ENCODE data around the gene TBC1D4.
A peak's percentile ranks its signal among the peaks of the same experiment; 100 is the strongest.
"Not testable (repeated sequence)": the region's sequence is repeated elsewhere in the genome, so short reads cannot be mapped to it uniquely, and the experiment has no call there.

The TBC1D4 gene

DNA sequence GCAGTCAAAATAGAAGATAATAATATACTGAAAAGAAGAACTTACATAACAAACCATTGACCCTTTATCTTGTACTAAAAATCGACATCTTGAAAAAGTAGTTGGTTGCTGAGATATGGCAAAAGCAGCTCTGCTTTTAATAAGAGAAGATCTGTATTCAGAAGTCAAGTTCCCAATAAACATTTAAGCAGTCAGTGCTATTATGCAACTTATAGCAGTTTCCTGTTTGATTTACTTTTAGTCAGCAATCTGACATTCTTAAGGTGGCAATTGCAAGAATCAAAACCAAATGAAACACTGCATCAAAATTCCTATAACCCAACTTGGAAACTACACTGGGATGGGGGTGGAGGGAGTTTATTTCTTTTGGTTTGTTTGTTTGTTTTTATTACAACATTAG is 165.5 kb downstream of the TBC1D4 start:
- DNase-seq, result no peak

DNA sequence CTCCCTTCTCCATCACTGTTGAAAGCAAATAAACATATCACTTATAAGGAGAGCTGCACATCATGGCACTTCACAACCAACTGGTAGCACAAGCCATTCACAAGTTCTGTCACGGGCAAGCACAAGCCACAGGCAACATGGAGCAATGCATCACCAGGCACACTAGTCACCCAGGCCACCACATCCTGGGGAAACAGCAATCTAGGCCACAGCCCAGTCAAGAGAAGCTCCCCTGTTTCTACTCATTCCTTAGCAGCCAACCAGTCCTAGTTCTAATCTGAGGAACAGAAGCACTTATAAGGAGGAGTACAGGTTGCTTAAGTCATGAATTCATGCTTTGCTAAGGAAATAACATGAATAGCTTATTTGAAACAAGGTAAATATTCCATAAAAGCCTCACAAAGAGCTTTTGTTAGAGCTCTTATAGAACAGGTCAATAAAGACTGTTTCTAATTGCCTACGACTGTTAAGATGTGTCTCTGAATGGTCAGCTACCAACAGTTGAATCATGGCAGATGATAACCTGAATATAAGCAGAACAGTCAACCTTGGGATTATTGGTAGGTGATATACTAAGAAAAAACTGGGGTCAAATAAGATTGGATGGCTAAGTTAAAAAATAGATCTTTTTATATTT is 169.0 kb downstream of the TBC1D4 start:
- DNase-seq, result no peak

DNA sequence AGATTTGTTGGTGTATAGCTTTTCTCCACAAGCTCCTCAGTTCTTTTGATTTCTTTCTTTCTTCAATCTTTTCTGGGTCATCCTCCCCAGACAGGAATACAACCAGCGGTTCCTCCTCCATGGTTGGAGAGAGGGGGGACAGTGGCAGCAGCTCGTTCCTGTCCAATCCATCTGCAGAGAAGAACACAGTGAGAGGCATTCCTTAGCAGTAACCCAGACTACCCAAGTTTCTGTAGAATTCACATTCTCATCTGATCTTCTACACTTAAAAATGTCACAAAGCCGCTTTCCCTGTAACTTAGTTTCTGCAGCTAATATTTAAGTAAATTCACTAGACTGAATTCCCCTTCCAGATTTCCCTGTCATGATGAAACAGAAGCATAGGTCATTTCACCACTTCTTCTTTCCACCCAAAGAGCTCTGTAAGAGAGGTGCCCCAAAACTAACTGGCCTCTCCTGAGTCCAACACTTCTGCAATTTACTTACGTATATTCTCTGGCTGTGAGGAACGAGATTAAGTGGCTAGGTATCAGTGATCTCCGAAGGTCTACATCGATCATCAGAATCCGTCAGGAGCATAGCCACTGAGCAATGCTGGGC is 171.9 kb downstream of the TBC1D4 start:
- no peak for DNase-seq

DNA sequence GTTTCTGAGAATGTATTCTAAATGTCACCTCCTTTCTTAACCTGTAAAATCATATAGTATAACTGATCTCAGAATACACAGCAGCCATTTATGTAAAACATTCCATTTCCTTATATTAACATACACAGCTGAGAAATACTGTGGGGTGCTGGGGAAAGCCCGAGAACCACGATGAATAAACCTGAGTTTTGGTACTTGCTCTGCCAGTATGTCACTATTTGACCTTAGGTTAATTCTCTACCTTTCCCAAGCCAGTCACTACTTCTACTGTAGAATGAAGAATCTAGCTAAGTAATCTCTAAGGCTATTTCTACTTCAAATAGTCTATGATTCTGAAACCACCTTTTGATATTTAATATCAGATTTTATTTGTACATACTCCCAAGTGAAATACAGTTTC is 173.7 kb downstream of the TBC1D4 start:
- no peak for DNase-seq

DNA sequence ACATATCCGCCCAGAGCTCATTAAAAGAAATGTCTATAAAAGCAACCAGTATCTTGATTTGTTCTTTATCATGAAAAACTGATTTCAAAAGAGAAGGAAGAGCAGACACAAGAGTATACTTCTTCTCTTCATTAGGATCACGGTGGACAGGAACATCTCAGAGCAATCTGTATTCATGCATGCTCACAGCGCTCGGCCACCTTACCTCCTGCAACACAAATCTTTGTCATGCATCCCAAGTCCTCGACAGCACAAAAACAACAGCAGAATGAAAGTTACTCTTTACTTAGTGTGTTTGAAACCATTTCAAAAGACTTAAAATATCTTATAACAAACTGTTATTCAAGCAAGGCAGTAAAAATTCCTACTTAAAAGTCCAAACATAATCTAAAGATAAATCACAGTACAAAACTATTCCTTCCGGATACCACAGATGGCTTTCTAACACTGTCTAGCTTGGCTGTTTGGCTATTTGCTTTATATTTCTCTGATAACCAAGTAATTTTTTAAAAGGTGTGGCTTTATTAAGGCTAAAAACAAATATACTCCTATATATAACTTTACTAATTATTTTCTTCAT is 174.5 kb downstream of the TBC1D4 start:
- no peak for DNase-seq

DNA sequence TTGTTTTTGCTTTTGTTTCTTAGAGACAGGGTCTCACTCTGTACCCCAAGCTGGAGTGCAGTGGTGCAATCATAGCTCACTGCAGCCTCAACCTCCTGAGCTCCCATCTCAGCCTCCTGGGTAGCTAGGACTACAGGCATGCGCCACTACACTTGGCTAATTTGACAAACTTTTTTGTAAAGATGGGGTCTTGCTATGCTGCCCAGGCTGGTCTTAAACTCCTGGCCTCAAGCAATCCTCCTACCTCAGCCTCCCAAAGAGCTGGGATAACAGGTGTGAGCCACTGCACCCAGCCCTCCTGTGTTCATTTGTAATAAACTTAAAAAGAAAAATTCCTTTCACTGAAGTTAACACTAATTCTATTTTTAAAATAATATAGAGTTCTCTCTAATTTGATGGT is 175.0 kb downstream of the TBC1D4 start:
- DNase-seq, result not testable (repeated sequence)

DNA sequence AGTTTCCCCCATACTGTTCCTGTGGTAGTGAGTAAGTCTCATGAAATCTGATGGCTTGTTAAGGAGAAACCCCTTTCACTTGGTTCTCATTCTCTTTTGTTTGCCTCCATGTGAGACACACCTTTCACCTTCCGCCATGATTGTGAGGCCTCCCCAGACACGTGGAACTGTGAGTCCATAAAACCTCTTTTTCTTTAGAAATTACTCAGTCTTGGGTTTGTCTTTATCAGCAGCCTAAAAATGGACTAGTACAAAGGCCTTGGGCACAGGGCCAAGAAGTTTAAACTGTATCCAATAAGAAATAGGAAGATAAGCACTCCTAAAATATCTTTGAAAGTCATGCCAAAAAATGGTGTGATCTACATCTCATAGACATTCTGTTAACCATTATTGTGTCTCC is 176.9 kb downstream of the TBC1D4 start:
- no peak for DNase-seq

DNA sequence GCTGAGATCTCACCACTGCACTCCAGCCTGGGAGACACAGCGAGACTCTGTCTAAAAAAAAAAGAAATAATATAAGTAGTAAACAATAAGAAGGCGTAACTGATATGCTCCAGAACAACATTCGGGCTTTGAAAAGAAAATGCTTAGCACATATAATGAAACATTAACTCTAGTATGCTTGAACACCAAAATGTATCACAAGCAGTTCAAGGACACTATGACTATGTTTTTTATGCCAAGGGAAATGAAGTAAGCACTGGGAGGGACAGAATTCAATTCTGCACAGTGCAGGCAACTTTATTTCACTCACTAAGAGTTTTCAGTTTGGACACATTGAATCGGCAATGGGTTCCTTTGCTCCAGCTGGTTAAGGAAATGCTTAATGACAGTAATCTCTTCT is 178.7 kb downstream of the TBC1D4 start:
- no peak for DNase-seq

DNA sequence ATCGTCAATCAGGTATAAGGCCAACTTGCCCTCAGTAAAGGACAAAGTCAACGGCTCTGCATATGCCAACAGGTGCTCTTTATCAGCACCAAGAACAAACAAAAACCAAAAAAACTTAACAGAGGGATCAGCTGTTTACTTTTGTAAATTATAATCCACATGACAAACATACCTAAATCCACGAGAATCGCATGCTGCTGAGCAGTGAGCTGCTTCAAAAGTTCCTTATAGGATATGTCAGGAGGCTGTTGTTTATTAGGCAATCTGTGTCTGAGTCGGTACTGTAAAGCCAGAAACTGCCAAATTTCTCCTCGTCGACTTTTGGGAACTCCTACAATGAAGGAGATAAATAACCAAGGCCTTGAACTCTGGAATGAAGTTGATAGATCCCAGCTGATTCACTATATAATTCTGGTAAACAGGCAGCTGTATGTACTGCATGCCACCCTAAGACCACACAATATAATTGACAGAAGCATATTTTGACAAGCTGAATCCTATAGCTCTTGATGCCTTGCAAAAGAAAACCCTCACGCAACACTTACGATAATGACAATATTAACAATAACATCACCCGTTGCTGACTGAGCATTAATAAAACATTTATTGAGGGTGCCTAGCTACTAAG is 179.8 kb downstream of the TBC1D4 start:
- DNase-seq, result no peak

DNA sequence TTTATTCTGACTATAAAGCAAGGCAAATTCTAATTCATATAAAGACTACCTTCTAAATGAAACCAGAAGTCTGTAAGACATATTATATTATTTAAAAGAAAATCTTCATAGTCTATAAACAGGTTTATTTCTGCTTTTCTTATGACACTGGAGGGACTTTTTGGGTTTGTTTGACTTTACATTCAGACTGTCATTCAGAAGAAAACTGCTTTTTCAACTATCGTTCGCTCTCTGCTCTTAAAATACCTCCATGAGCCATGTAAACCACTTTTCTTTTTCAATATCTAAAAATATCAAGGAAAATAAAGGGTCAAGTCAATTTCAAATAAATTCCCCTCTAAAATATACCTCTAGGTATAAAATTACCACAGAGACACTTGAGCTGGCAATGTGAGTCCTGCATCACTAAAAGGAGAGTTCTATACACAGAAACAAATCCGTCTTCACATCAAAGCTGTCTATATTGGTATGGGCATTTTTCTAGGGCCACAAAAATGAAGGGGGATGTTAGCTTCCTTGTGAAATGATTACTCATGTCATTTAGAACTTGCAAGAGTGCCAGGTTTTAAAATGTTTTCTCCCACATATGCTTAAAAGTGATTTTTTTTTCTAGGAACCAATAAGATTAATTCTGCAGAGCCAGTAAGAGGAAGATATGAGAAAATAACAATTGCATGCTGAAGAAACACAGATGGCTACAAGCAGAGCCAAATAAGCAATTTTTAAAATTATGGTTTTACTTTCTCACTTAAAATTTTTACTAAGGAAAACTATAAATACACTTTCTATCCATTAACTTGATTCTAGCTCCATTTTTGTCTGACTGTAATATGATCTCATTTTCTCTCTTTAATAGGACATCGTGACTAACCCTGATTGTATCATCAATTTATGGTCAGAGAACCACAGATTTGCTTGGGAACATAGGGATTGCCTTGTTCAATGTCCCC is 181.8 kb downstream of the TBC1D4 start:
- DNase-seq, result no peak

DNA sequence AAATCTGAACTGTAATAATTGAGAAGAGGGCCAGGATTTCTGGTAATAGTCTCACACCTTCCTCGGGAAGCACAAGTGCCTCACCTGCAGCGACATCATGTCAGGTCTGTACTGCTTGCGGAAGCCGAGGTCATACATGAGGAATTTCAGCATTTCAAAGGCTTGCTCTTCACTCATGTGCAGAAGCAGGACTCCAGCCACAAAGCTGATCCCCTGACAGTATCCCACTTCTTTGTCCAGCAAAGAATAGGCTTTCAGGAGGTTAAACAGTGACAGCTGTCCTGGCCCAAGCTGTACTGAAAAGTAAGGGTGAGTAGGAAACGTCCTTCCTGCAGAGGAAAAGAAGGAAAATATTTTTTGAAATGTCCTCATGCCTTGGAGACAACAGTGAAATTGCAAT is 182.7 kb downstream of the TBC1D4 start:
- DNase-seq, result no peak

DNA sequence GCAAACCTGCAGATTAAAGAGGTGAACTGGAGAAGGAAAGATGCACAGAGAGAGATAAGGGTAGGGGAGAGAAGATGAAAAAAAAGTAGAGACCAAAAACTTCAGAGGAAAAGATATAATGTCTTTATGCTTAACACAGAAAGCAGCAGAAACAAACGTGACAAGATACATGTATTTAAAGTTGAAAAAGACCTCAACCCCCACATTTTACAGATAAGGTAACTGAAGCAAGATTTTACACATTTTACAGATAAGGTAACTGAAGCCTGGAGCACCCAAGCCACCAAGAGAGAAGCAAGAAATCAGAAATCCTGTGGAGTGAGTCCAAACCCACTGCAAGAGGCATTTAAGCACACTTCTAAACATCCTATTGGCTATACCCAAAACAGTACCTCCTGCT is 185.3 kb downstream of the TBC1D4 start:
- no peak for DNase-seq

DNA sequence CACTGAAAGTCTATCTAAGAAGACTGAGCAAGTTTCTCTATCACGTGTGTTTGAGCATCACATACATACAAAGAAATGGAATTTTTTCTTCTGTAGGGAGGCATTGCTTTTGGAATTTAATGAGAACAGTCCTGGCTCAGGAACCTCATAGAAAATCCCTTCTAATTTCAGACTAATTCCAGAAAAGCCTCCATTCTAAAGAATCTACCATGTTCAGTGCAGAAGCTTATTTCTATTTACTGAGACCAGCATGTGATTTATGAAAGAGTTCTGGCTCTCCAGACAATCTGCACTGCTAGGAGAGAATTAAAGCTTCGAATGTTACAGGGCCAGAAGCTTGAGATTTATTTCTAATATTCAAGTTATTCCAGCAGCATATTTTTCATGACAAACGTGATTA is 186.8 kb downstream of the TBC1D4 start:
- DNase-seq, result no peak

DNA sequence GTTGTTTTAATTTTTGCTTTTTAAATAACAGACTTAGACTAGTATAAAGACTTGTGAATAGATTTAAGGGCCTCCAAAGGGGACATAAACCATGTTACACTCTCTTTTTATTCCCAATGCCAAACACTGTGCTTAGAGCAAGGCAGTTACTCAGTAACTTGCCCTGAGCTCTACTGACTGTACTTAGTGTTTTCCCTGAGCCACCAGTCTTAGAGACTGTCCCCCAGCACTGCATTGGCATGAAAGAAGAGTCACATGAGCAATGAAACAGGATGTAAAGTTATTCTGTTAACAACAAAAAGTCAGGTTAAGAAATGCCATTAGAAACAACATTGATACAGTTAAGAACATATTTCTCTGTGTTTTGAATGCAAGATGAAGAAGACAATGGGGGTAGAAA is 187.9 kb downstream of the TBC1D4 start:
- no peak for DNase-seq

DNA sequence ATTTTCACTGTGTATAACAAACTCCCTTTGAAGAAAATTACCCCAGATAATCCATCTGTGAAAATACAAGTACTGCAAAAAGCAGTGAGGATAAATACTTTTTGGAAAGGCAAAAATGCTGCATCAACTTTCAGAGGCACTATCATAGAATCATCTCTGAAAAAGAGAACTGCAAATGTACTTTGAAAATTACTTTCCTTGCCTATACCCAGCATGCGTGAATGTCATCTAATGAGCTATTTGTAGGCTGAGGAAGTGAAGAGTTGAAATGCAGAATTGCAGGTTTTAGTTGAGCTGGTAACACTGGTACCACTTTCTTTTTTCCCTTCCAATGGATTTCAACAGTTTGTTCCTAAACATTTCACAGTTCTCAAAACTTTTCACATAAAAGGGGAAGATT is 196.7 kb downstream of the TBC1D4 start:
- DNase-seq, result no peak

DNA sequence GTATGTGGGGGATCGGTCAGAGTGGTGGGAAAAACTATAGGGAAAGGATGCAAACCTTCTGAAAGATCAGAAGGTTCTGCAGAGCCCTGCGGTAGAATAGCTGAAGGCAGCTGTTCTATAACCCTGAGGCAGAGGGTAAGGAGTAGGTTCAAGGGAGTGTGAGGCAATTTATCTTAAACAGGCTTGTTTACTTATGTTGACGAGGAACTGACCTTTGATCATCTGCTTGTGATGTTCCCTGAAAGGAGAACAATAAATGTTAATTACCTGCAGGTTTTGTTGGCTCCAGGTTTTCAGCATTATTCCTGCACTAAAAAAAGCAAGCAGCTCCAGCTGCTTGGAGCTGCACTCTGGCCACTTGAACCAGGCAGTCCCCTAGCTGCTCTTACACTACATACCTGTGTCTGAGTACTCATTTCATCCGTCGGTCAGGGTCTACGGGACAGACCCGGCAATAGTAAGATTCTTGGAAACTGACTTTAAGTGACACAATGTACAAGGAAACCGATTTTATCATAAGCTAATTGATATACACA is 202.1 kb downstream of the TBC1D4 start:
- DNase-seq, result peak; percentile 89

DNA sequence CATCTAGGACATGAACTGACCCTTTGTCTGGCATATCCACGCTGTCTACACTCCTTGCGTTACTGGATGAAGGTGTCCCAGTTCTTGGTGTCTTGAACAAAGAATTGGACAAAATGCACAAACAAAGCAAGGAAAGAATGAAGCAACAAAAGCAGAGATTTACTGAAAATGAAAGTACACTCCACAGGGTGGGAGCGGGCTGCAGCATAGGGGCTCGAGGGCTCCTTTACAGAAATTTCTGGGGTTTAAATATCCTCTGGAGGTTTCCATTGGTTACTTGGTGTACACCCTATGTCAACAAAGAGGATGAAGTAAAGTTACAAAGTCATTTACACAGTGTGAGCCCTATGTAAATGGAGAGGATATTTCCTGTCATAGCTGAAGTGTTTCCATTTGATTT is 208.3 kb downstream of the TBC1D4 start:
- DNase-seq, result not testable (repeated sequence)

DNA sequence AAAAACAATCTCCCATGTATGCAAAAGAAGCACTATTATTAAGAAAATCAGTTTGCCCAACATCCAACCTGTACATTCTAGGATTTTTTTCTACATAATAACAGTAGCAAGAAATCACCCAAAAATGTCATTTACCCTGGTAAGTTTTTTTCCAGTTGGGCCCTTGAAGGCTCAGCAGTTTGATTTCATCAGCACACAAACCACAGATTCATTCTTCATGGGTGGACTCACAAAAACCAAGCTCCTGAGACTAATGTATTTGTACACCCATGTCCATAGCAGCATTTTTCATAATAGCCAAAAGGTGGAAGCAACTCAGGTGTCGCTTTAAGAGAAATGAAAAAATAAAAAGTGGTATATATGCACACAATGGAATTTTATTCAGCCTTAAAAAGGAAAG is 210.1 kb downstream of the TBC1D4 start:
- DNase-seq, result no peak

DNA sequence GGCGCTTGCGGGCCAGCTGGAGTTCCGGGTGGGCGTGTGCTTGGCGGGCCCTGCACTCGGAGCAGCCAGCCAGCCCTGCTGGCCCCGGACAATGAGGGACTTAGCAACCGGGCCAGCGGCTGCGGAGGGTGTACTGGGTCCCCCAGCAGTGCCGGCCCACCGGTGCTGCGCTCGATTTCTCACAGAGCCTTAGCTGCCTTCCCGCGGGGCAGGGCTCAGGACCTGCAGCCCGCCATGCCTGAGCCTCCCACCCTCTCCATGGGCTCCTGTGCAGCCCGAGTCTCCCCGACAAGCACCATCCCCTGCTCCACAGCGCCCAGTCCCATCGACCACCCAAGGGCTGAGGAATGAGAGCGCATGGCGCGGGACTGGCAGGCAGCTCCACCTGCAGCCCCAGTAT is 213.5 kb downstream of the TBC1D4 start:
- not testable (repeated sequence) for DNase-seq

DNA sequence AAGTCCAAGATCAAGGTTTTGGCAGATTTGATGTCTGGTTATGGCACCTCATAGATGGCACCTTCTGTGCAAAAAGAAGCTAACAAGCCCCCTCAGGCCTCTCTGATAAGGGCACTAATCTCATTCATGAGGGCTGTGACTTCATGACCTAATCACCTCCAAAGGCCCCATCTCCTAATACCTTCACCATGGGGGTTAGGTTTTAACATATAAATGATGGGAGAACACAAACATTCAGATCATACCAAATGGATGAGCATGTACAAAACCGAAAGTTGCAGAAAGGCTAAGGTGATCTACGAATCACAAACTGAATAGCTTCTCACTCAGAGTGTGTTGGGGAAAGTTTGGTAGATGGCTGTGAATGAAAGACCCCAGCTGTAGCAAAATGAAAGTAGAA is 217.4 kb downstream of the TBC1D4 start:
- DNase-seq, result no peak

DNA sequence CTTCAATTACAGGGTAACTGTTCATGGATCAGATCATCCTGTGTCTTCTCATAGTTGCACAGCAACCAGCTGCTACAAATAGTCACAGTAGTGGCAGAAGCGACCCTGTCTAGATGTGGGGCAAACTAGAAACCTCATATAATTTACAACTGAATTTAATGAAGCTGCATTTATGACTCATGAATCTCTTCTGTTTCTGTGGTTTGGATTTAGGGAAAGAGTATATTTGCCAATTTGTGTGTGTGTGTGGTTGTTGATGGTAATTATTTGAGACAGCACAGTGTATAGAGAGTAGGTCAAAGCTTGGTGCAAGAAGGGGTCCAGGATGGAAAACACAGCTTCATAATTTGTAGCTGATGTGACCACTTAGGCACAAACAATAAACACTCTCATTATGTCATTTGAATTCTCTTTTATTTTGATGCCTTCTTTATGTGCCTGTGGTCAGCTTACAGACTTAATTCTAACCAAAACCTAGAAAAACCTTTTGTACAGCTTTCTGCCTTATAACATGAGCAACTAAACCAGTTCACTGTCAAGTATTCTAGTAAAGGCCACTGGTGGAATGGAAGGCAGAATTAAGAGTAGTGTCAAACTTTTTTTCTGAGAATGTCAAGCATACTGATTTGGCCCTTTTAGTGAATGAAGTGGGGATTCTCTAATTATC is 218.1 kb downstream of the TBC1D4 start:
- no peak for DNase-seq

DNA sequence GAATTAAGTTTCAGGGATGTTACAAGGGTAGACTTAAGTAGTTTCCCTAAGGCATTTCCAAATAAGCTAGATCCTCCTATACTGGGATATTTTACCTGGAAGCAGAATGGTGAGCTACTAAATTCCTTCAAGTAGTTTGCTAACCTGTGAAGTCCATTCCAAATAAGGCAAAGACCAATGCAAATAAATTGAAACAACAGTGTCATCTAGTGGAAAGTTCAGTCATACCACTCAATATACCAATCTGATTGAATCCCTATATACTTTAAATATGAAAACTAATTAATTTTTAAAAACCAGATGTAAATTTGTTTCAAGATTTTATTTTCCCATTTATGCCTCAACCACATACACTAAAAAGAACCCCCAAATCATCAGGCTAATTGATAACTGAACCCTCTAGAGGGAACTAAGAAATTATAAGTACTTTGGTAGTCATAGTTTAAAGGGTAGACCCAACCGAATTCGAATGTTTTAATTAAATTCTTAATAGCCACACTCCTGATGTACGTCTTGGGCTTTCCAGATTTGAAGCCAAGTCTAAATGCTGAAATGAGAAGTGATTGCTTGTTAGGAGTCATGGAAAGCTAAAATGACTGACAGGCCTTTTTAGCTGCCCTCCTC is 223.7 kb downstream of the TBC1D4 start:
- DNase-seq, result peak; percentile 17
